ENCODE data around the gene RSPH1.

GRCh38 chr21:42496839-42497202 lies 797 bp upstream of the RSPH1 start:
- TF ChIP-seq EZH2 (IDR thresholded peaks at IDR 0.05) (no peak), POLR2AphosphoS5 (IDR thresholded peaks at IDR 0.05; ENCODE audit: borderline replicate concordance, low read depth, low read length) (no peak), FOXP2 (optimal IDR thresholded peaks at IDR 0.05; ENCODE audit: control extremely low read depth, extremely low read length, insufficient read depth) (no peak)
